OCI-LY3 (cell line): ENCODE results near the gene DPM1.

Source experiments
- H2AFZ ChIP-seq: fragments of 200-600, 300-600 bp; shearing (Covaris generic); 2 replicates; pipeline ENCODE4 v1.6.0; 2014; ENCODE audit warnings: antibody characterized with exemption, low read depth, low read length
- H3K27ac ChIP-seq: fragments of 200-600, 300-600 bp; sonication (generic); 2 replicates; pipeline ENCODE4 v1.5.1; 2014; ENCODE audit warnings: mild to moderate bottlenecking, low read length, moderate library complexity, mixed read lengths
- H3K27me3 ChIP-seq: fragments of 200-600, 300-600 bp; sonication (generic); 2 replicates; pipeline ENCODE4 v1.6.1; 2014; ENCODE audit warnings: low read depth, low read length, mixed read lengths
- H3K36me3 ChIP-seq: fragments of 200-600, 300-600 bp; sonication (generic); replicated peaks from 2 replicates; pipeline ENCODE3; 2014; ENCODE audit warnings: low read depth, low read length, mixed read lengths
- H3K4me1 ChIP-seq: fragments of 300-600, 200-600 bp; sonication (generic); 2 replicates; pipeline ENCODE4 v1.6.1; 2014; ENCODE audit warnings: low read length, mixed read lengths
- H3K4me2 ChIP-seq: fragments of 200-600, 300-600 bp; sonication (generic); 2 replicates; pipeline ENCODE4 v1.6.1; 2014; ENCODE audit warnings: low read length, mixed read lengths
- H3K4me3 ChIP-seq: fragments of 300-600, 200-600 bp; sonication (generic); 2 replicates; pipeline ENCODE4 v1.5.1; 2014; ENCODE audit warnings: antibody characterized with exemption, mild to moderate bottlenecking, low read length, moderate library complexity
- H3K79me2 ChIP-seq: fragments of 300-600, 200-600 bp; shearing (Covaris generic); 2 replicates; pipeline ENCODE4 v1.6.1; 2014; ENCODE audit warnings: mild to moderate bottlenecking, low read length, mixed read lengths
- H3K9ac ChIP-seq: fragments of 300-600, 200-600 bp; shearing (Covaris generic); 2 replicates; pipeline ENCODE4 v1.6.0; 2014; ENCODE audit warnings: mild to moderate bottlenecking, low read length, moderate library complexity
- H3K9me3 ChIP-seq: fragments of 200-600, 300-600 bp; shearing (Covaris generic); 2 replicates; pipeline ENCODE4 v1.6.1; 2014; ENCODE audit warnings: low read length, mixed read lengths; ENCODE audit not compliant: insufficient read depth
- H4K20me1 ChIP-seq: fragments of 200-600, 300-600 bp; sonication (generic); 2 replicates; pipeline ENCODE4 v1.6.1; 2016; ENCODE audit warnings: low read length, mixed read lengths; ENCODE audit not compliant: insufficient read depth
- CTCF ChIP-seq: fragments of 200-600, 300-600 bp; sonication (generic); IDR thresholded peaks from 2 replicates; pipeline ENCODE4 v1.5.1; 2014; ENCODE audit warnings: antibody characterized with exemption, low read length, low read depth
- EZH2phosphoT487 ChIP-seq: fragments of 200-600 bp; shearing (Covaris generic); IDR thresholded peaks from 2 replicates; pipeline ENCODE4 v1.6.1; 2018; ENCODE audit warnings: antibody characterized with exemption, mixed run types, low read depth

The DPM1 gene

DNA sequence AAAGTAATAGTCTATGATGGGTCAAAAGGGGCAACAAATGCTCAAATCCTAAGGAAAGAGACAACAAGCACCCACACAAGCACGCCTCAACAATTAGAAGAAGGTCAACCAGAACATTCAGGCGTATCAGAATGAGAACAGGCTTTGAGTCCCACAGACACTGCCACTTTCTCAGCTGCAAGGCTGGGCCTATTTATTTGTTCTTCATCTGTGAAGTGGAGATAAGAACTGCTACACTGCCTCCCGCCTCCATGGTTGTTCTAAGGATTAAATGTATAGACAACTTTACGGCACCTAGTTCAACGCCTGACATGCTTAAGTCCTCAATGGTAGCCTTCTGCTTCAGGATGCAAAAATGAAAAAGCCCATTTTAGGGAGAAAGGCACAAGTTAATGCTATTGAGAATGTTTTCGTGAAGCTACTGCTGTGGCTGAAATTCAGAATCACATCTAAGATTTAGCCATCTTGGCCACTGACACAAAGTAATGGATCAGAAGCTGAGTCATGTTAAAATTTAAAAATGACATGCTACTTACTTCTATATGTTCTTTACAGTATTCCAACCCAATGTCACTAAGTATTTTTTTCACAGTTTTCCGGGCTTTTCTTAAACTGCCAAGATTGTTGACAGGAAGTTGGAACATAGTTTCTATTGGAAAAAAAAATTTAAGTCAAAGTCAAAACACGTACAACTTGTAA lies 54.8 kb downstream of the DPM1 start:
- Histone ChIP-seq H3K4me1 (no peaks in the 10 kb centered on the region), H3K36me3 (peaks cover 75% of the 10 kb centered on the region), H3K4me2 (no peak overlapping the region), H2AFZ (no peak overlapping the region), H3K9ac (no peak overlapping the region), H3K4me3 (no peak overlapping the region), H3K27me3 (no peaks in the 10 kb centered on the region), H3K27ac (no peak overlapping the region), H3K79me2 (peaks cover 93% of the 10 kb centered on the region), H4K20me1 (peaks cover 77% of the 10 kb centered on the region), H3K9me3 (no peaks in the 10 kb centered on the region)
- no peak for TF ChIP-seq CTCF
- no peak for TF ChIP-seq EZH2phosphoT487

- H3K36me3 ChIP-seq = peaks cover 80% of the 10 kb centered on the region
- peaks cover 88% of the 10 kb centered on the region for H3K79me2 ChIP-seq
- H3K4me2 ChIP-seq = no peak overlapping the region
- no peaks in the 10 kb centered on the region for H3K27me3 ChIP-seq
- H3K9me3 ChIP-seq = no peaks in the 10 kb centered on the region
- no peak overlapping the region for H2AFZ ChIP-seq
- TF ChIP-seq EZH2phosphoT487 = no peak
- no peak for TF ChIP-seq CTCF
- no peak overlapping the region for H3K27ac ChIP-seq
- no peaks in the 10 kb centered on the region for H3K4me1 ChIP-seq
- H4K20me1 ChIP-seq = peaks cover 71% of the 10 kb centered on the region
- H3K4me3 ChIP-seq = no peak overlapping the region
- no peak overlapping the region for H3K9ac ChIP-seq
Measured at GRCh38 chr20:50901301-50901700, 57.0 kb downstream of the DPM1 start.

GRCh38 chr20:50900261-50900660 lies 58.1 kb downstream of the DPM1 start:
- peaks cover 60% of the 10 kb centered on the region for H4K20me1 ChIP-seq
- TF ChIP-seq EZH2phosphoT487 (no peak), CTCF (no peak)
- H3K27me3 ChIP-seq = no peaks in the 10 kb centered on the region
- H3K4me1 ChIP-seq = peaks cover 4% of the 10 kb centered on the region; the same call in 1 of the 2 replicates
- no peak overlapping the region for H3K4me2 ChIP-seq
- H2AFZ ChIP-seq = no peak overlapping the region
- no peak overlapping the region for H3K27ac ChIP-seq
- peaks cover 81% of the 10 kb centered on the region for H3K79me2 ChIP-seq
- H3K36me3 ChIP-seq = peaks cover 80% of the 10 kb centered on the region
- H3K9ac ChIP-seq = no peak overlapping the region
- H3K4me3 ChIP-seq = no peak overlapping the region
- no peaks in the 10 kb centered on the region for H3K9me3 ChIP-seq

GRCh38 chr20:50898475-50898874 lies 59.9 kb downstream of the DPM1 start:
- no peak overlapping the region for H3K9ac ChIP-seq
- no peaks in the 10 kb centered on the region for H3K27me3 ChIP-seq
- H4K20me1 ChIP-seq = peaks cover 52% of the 10 kb centered on the region

More at GRCh38 chr20:50898475-50898874, 59.9 kb downstream of the DPM1 start:
- Histone ChIP-seq H3K27ac (no peak overlapping the region), H3K4me3 (no peak overlapping the region), H3K79me2 (peaks cover 71% of the 10 kb centered on the region), H3K36me3 (peaks cover 81% of the 10 kb centered on the region), H3K4me1 (peaks cover 22% of the 10 kb centered on the region), H3K4me2 (no peak overlapping the region), H2AFZ (no peak overlapping the region), H3K9me3 (no peaks in the 10 kb centered on the region)
- no peak for TF ChIP-seq EZH2phosphoT487
- no peak for TF ChIP-seq CTCF
